Measurements from ENCODE around the gene C6orf132. TPM values are rescaled to one million over a fixed set of nuclear protein-coding genes. Genes with fewer than 3 reads are reported as not detected.

C6orf132 gene
- total RNA-seq, 2 donors from 2014 or later: 0.54 to 2.4 TPM

GRCh38 chr6:42051268-42051653 lies 91.2 kb downstream of the C6orf132 start:
- DNase-seq (ENCODE audit: low spot score): no peak

More at GRCh38 chr6:42051268-42051653, 91.2 kb downstream of the C6orf132 start:
- Histone ChIP-seq H3K27ac (peak overlapping the region in 1 of 2 donors; percentile 81), H3K27me3 (replicated peaks; ENCODE audit: insufficient read depth) (no peaks in the 10 kb centered on the region), H3K4me3 (peak overlapping the region; percentile 94), H3K36me3 (peaks cover 22% of the 10 kb centered on the region), H3K9me3 (no peaks in the 10 kb centered on the region), H3K4me1 (ENCODE audit: control insufficient read depth in 1 of 2, low read depth in 2 of 2) (peaks cover 37 to 64% of the 10 kb centered on the region in 2 donors)
- ATAC-seq (ENCODE audit: insufficient number of reproducible peaks, low FRiP score, low read depth): no peak
- TF ChIP-seq, protein P1, sequence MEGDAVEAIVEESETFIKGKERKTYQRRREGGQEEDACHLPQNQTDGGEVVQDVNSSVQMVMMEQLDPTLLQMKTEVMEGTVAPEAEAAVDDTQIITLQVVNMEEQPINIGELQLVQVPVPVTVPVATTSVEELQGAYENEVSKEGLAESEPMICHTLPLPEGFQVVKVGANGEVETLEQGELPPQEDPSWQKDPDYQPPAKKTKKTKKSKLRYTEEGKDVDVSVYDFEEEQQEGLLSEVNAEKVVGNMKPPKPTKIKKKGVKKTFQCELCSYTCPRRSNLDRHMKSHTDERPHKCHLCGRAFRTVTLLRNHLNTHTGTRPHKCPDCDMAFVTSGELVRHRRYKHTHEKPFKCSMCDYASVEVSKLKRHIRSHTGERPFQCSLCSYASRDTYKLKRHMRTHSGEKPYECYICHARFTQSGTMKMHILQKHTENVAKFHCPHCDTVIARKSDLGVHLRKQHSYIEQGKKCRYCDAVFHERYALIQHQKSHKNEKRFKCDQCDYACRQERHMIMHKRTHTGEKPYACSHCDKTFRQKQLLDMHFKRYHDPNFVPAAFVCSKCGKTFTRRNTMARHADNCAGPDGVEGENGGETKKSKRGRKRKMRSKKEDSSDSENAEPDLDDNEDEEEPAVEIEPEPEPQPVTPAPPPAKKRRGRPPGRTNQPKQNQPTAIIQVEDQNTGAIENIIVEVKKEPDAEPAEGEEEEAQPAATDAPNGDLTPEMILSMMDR (IDR thresholded peaks at IDR 0.05): no peak

Other genes starting within 250 kb of the C6orf132 start
- 1 to 10 TPM; 3.3 to 3.8 TPM for gene USP49, start 247.2 kb downstream of the C6orf132 start, total RNA-seq
- gene MED20, start 221.5 kb downstream of the C6orf132 start, total RNA-seq: 10 to 100 TPM in 1 of 2 donors, 1 to 10 TPM in 1; 5.6 to 11.6 TPM
- 10 to 100 TPM in 1 of 2 donors, 1 to 10 TPM in 1; 5.3 to 11.6 TPM for gene BYSL, start 221.1 kb downstream of the C6orf132 start, total RNA-seq
- gene CCND3, start 200.8 kb downstream of the C6orf132 start, total RNA-seq: 100 to 1,000 TPM; 131 to 170 TPM
- 10 to 100 TPM; 24.5 to 40.8 TPM for gene TAF8, start 92.1 kb downstream of the C6orf132 start, total RNA-seq
- not detected for gene GUCA1A, start 30.7 kb upstream of the C6orf132 start, total RNA-seq
- gene GUCA1B, start 52.3 kb upstream of the C6orf132 start, total RNA-seq: 1 to 10 TPM in 1 of 2 donors, not detected in 1; 2.1 TPM
- 10 to 100 TPM; 23.0 to 30.0 TPM for gene MRPS10, start 75.2 kb upstream of the C6orf132 start, total RNA-seq